ENCODE data around the gene GPR55.
A peak's percentile ranks its signal among the peaks of the same experiment; 100 is the strongest.

The GPR55 gene

GRCh38 chr2:230864605-230865306, 60.3 kb downstream of the GPR55 start, which contains the start of gene ITM2C:
Gene ITM2C, plus strand, starts transcription at chr2:230864942. Its CDS starts 84 bp downstream, at chr2:230865026.
- peak; percentile 43 to 45 (median 43) for TF ChIP-seq CTCF (IDR thresholded peaks at IDR 0.05; ENCODE audit: unreplicated experiment in 3 of 3)
- H3K4me3 Mint-ChIP-seq, result peak within 1 kb of the TSS; percentile 90 to 97 (median 91)
- H3K27ac Mint-ChIP-seq, result peak within 1 kb of the TSS; percentile 94 to 100 (median 95)
- H3K9me3 Mint-ChIP-seq, result no peaks in the 10 kb centered on the region
- H3K36me3 Mint-ChIP-seq (ENCODE audit: low read depth), result no peaks in the 10 kb centered on the region
- peaks cover 42% of the 10 kb centered on the region for H3K4me1 Mint-ChIP-seq
- H3K27me3 Mint-ChIP-seq (ENCODE audit: low read depth), result peaks cover 9% of the 10 kb centered on the region

- TF ChIP-seq CTCF (IDR thresholded peaks at IDR 0.05; ENCODE audit: unreplicated experiment in 3 of 3), result no peak
- Mint-ChIP-seq H3K36me3 (ENCODE audit: low read depth) (no peaks in the 10 kb centered on the region), H3K4me1 (peaks cover 36% of the 10 kb centered on the region), H3K9me3 (no peaks in the 10 kb centered on the region), H3K27ac (peak overlapping the region; percentile 78 to 95 (median 94)), H3K4me3 (peak overlapping the region; percentile 90 to 97 (median 91)), H3K27me3 (ENCODE audit: low read depth) (peaks cover 9% of the 10 kb centered on the region)
Measured at GRCh38 chr2:230864122-230864604, 60.9 kb downstream of the GPR55 start.

GRCh38 chr2:230863442-230864121, 61.5 kb downstream of the GPR55 start:
- peaks cover 9% of the 10 kb centered on the region for H3K27me3 Mint-ChIP-seq (ENCODE audit: low read depth)
- H3K9me3 Mint-ChIP-seq, result no peaks in the 10 kb centered on the region
- H3K4me1 Mint-ChIP-seq, result peaks cover 31% of the 10 kb centered on the region

GRCh38 chr2:230863031-230863430, 62.0 kb downstream of the GPR55 start:
- peak overlapping the region; percentile 90 to 97 (median 91) for H3K4me3 Mint-ChIP-seq
- no peaks in the 10 kb centered on the region for H3K36me3 Mint-ChIP-seq (ENCODE audit: low read depth)
- peaks cover 26% of the 10 kb centered on the region for H3K4me1 Mint-ChIP-seq
- no peak for TF ChIP-seq CTCF (IDR thresholded peaks at IDR 0.05; ENCODE audit: unreplicated experiment in 3 of 3)
- H3K27ac Mint-ChIP-seq, result peak overlapping the region in 2 of 3 experiments; percentile 20 to 45
- H3K9me3 Mint-ChIP-seq, result peaks cover 2% of the 10 kb centered on the region
- H3K27me3 Mint-ChIP-seq (ENCODE audit: low read depth), result peaks cover 9% of the 10 kb centered on the region

More at GRCh38 chr2:230863442-230864121, 61.5 kb downstream of the GPR55 start:
- no peaks in the 10 kb centered on the region for H3K36me3 Mint-ChIP-seq (ENCODE audit: low read depth)
- peak overlapping the region; percentile 90 to 97 (median 91) for H3K4me3 Mint-ChIP-seq
- TF ChIP-seq CTCF (IDR thresholded peaks at IDR 0.05; ENCODE audit: unreplicated experiment in 3 of 3), result no peak
- peak overlapping the region in 2 of 3 experiments; percentile 94 to 95 for H3K27ac Mint-ChIP-seq

GRCh38 chr2:230862292-230862691, 62.8 kb downstream of the GPR55 start:
- Mint-ChIP-seq H3K27me3 (ENCODE audit: low read depth) (peaks cover 13% of the 10 kb centered on the region), H3K36me3 (ENCODE audit: low read depth) (no peaks in the 10 kb centered on the region), H3K4me3 (peak overlapping the region in 2 of 3 experiments; percentile 90 to 97), H3K27ac (peak overlapping the region in 1 of 3 experiments; percentile 20), H3K9me3 (peaks cover 2% of the 10 kb centered on the region), H3K4me1 (peaks cover 25% of the 10 kb centered on the region)
- no peak for TF ChIP-seq CTCF (IDR thresholded peaks at IDR 0.05; ENCODE audit: unreplicated experiment in 3 of 3)

All from nephron (organoid).